D341Med (cell line): ENCODE measurements around the gene TOP3A.

Experiments
- DNase-seq: peaks from one replicate; pipeline ENCODE4 v3.0.0; 2012; ENCODE audit warnings: low spot score

The TOP3A gene

GRCh38 chr17:18231164-18231563 is 83.6 kb downstream of the TOP3A start:
- DNase-seq, result no peak

- no peak for DNase-seq
Measured at GRCh38 chr17:18230288-18231141, 84.3 kb downstream of the TOP3A start.

GRCh38 chr17:18229771-18230170 is 85.0 kb downstream of the TOP3A start:
- DNase-seq, result no peak

- no peak for DNase-seq
Measured at GRCh38 chr17:18229254-18229653, 85.5 kb downstream of the TOP3A start.

GRCh38 chr17:18228176-18228682 is 86.6 kb downstream of the TOP3A start:
- DNase-seq, result no peak

- no peak for DNase-seq
Measured at GRCh38 chr17:18227635-18228034, 87.2 kb downstream of the TOP3A start.

GRCh38 chr17:18226284-18226945 is 88.4 kb downstream of the TOP3A start:
- no peak for DNase-seq

GRCh38 chr17:18225642-18226283 is 89.0 kb downstream of the TOP3A start:
- no peak for DNase-seq

- DNase-seq, result peak; percentile 99
Measured at GRCh38 chr17:18225121-18225641, 89.6 kb downstream of the TOP3A start, which contains the start of gene LLGL1. TSS of gene LLGL1 (plus strand) at chr17:18225635. CDS start at chr17:18225683, 48 bp downstream.

GRCh38 chr17:18224387-18225120 is 90.2 kb downstream of the TOP3A start:
- no peak for DNase-seq

- DNase-seq, result no peak
Measured at GRCh38 chr17:18224053-18224386, 90.8 kb downstream of the TOP3A start.
